Endothelial cell of umbilical vein (primary cell): ENCODE results near the gene SIAH2. TPM values are rescaled to one million over a fixed set of nuclear protein-coding genes. Genes with fewer than 3 reads are reported as not detected.

Experiments used
- BruUV-seq: library from RNA; stranded (reverse); fragments of 400-500 nt; replicated peaks from 2 replicates; lab custom pipeline; 2021; lab: Mats Ljungman, UMichigan
- CTCF ChIA-PET: fragments of 300-600, 350-600 bp; sonication (Branson Sonifier 250); formaldehyde crosslinking; loops from one replicate; lab custom pipeline; 2021; ENCODE audit warnings: antibody characterized with exemption, inconsistent platforms; lab: Charles Lee
- POLR2A ChIA-PET: fragments of 300-600, 350-600 bp; sonication (Branson Sonifier 250); formaldehyde crosslinking; loops from one replicate; lab custom pipeline; 2021; ENCODE audit warnings: antibody characterized with exemption, inconsistent platforms; lab: Charles Lee
- DNase-seq: peaks from one replicate; pipeline ENCODE4 v3.0.0-alpha.2; 2011; ENCODE audit warnings: low read depth, low spot score
- FAIRE-seq: peaks from 2 replicates; lab custom pipeline; 2011; peaks lifted over from hg19 to GRCh38; lab: Jason Lieb, UNC
- H2AFZ ChIP-seq: 2 replicates; pipeline ENCODE4 v1.6.0; 2012; ENCODE audit warnings: low read depth, low read length, control low read depth, inconsistent platforms
- H3K27ac ChIP-seq: 2 replicates; pipeline ENCODE4 v1.5.1; 2011; ENCODE audit warnings: low read depth, mild to moderate bottlenecking, control low read depth, low read length, moderate library complexity; ENCODE audit not compliant: insufficient read depth
- H3K27me3 ChIP-seq, 2 experiments: 2 replicates each; pipeline versions ENCODE4 v1.6.0 to v1.6.1; 2011; ENCODE audit warnings: low read length in 2 of 2, mixed read lengths in 1 of 2; ENCODE audit not compliant: control insufficient read depth in 2 of 2, insufficient read depth in 2 of 2
- H3K36me3 ChIP-seq, 2 experiments: 2 replicates in 1 of 2; 3 replicates in 1 of 2; pipeline ENCODE4 v1.5.1; 2011; ENCODE audit warnings: low read length in 2 of 2, mild to moderate bottlenecking in 1 of 2, moderate library complexity in 1 of 2; ENCODE audit not compliant: control insufficient read depth in 2 of 2, insufficient read depth in 2 of 2; ENCODE audit errors: extremely low read depth in 1 of 2
- H3K4me1 ChIP-seq: 3 replicates; pipeline ENCODE4 v1.5.1; 2011; ENCODE audit warnings: mild to moderate bottlenecking, low read length; ENCODE audit not compliant: control insufficient read depth, insufficient read depth; ENCODE audit errors: extremely low read depth
- H3K4me2 ChIP-seq: 2 replicates; pipeline ENCODE4 v1.6.1; 2011; ENCODE audit warnings: low read length, control low read depth, mixed read lengths; ENCODE audit not compliant: insufficient read depth
- H3K4me3 ChIP-seq, 3 experiments: fragments of 200-600 bp in 1 of 3; sonication (generic), shearing (Covaris generic) in 1 of 3; replicated peaks in 1 of 3; 2 replicates each; pipeline ENCODE4 v1.5.1; 2011 to 2016; ENCODE audit warnings: control low read depth in 3 of 3, low read length in 3 of 3, mild to moderate bottlenecking in 2 of 3, inconsistent platforms in 1 of 3, low read depth in 1 of 3, moderate library complexity in 1 of 3; ENCODE audit not compliant: insufficient read depth in 1 of 3
- H3K79me2 ChIP-seq: 2 replicates; pipeline ENCODE4 v1.6.0; 2012; ENCODE audit warnings: low read length, inconsistent platforms; ENCODE audit not compliant: control insufficient read depth, insufficient read depth
- H3K9ac ChIP-seq: replicated peaks from 2 replicates; pipeline ENCODE3; 2011; ENCODE audit warnings: low read length, control low read depth; ENCODE audit not compliant: insufficient read depth; ENCODE audit errors: extremely low read depth
- H3K9me1 ChIP-seq: replicated peaks from 3 replicates; pipeline ENCODE4 v1.6.0; 2011; ENCODE audit warnings: mild to moderate bottlenecking, low read length; ENCODE audit not compliant: control insufficient read depth, insufficient read depth; ENCODE audit errors: extremely low read depth
- H3K9me3 ChIP-seq: replicated peaks from 2 replicates; pipeline ENCODE4 v1.5.1; 2012; ENCODE audit warnings: low read length, inconsistent platforms; ENCODE audit not compliant: control insufficient read depth, insufficient read depth
- H4K20me1 ChIP-seq: replicated peaks from 2 replicates; pipeline ENCODE3; 2011; ENCODE audit warnings: mild to moderate bottlenecking, low read length; ENCODE audit not compliant: control insufficient read depth, insufficient read depth; ENCODE audit errors: extremely low read depth
- CTCF ChIP-seq, 2 donors: IDR thresholded peaks; 1 replicate in 1 of 2; 2 replicates in 1 of 2; pipeline ENCODE4 v1.5.1; 2011; ENCODE audit warnings: low read length in 2 of 2, mild to moderate bottlenecking in 2 of 2, moderate library complexity in 2 of 2, control low read depth in 1 of 2, inconsistent platforms in 1 of 2, low read depth in 1 of 2; ENCODE audit not compliant: insufficient read depth in 1 of 2; ENCODE audit errors: extremely low read depth in 1 of 2
- EZH2 ChIP-seq: IDR thresholded peaks from 2 replicates; pipeline ENCODE4 v1.6.1; 2012; ENCODE audit warnings: borderline replicate concordance, low read depth, mild to moderate bottlenecking, moderate library complexity, low read length, inconsistent platforms; ENCODE audit not compliant: severe bottlenecking
- FOS ChIP-seq: IDR thresholded peaks from 2 replicates; pipeline ENCODE4 v1.6.1; 2011; ENCODE audit warnings: mild to moderate bottlenecking, low read length, moderate library complexity, borderline replicate concordance; ENCODE audit not compliant: insufficient read depth
- JUN ChIP-seq: IDR thresholded peaks from 2 replicates; pipeline ENCODE4 v1.6.1; 2011; ENCODE audit warnings: borderline replicate concordance, low read depth; ENCODE audit not compliant: insufficient read length, insufficient read depth
- MYC ChIP-seq: IDR thresholded peaks from one replicate; pipeline ENCODE4 v1.6.1; 2011; ENCODE audit warnings: mild to moderate bottlenecking, low read depth, low read length
- POLR2A ChIP-seq: IDR thresholded peaks from 2 replicates; pipeline ENCODE4 v1.6.1; 2012; ENCODE audit warnings: low read depth, mild to moderate bottlenecking, control low read depth, low read length
- POLR2AphosphoS5 ChIP-seq: IDR thresholded peaks from 2 replicates; pipeline ENCODE4 v1.6.1; 2012; ENCODE audit warnings: low read depth, mild to moderate bottlenecking, control low read depth, low read length, moderate library complexity; ENCODE audit not compliant: insufficient read depth
- dilution Hi-C: fragments of 300-500 bp; cut with MboI; formaldehyde crosslinking; loops from one replicate; pipeline ENCODE4 v1.15.0; 2019; ENCODE audit warnings: low sequenced_read_pairs; ENCODE audit not compliant: extremely low pct_ligation_motif_present
- intact Hi-C: fragments of 100-400 bp; cut with micrococcal nuclease; formaldehyde crosslinking; loops from one replicate; pipeline ENCODE4 v1.10.0; 2022
- polyA plus RNA-seq, 4 experiments: library from polyadenylated mRNA; depleted of rRNA in 3 of 4; stranded (reverse) in 3 of 4; unstranded in 1 of 4; fragments of >200 nt; gene quantifications; 2 replicates each; pipeline versions ENCODE4 v1.2.1 to v1.2.3, GENCODE V29; 2011 to 2012; ENCODE audit warnings: missing spikeins in 1 of 4
- total RNA-seq: library from RNA; stranded (reverse); gene quantifications from 2 replicates; pipeline ENCODE4 v1.2.3, GENCODE V29; 2021

The SIAH2 gene
- total and polyA plus RNA-seq, 2 donors (not counting 3 experiments of a cell fraction or from before 2014, with no cell fraction given), result 16.7 to 25.1 TPM

GRCh38 chr3:150789451-150789850 is 26.5 kb upstream of the SIAH2 start:
- Histone ChIP-seq H3K9ac (no peak overlapping the region), H3K79me2 (no peaks in the 10 kb centered on the region), H3K4me2 (no peak overlapping the region), H3K4me3 (no peak overlapping the region), H2AFZ (no peak overlapping the region), H3K27ac (no peak overlapping the region), H3K9me1 (no peaks in the 10 kb centered on the region), H3K4me1 (peaks cover 5% of the 10 kb centered on the region), H3K9me3 (no peaks in the 10 kb centered on the region), H4K20me1 (no peaks in the 10 kb centered on the region), H3K36me3 (no peaks in the 10 kb centered on the region), H3K27me3 (peaks cover 16 to 24% of the 10 kb centered on the region in 2 experiments)
- DNase-seq, result no peak
- FAIRE-seq, result no peak
- ChIA-PET CTCF (interaction anchor here (3.7 kb wide), 1 partner anchor 75 kb away, joined by 52 read pairs; no protein-coding TSS in a partner anchor), POLR2A (no interaction called here)
- TF ChIP-seq EZH2 (no peak), POLR2A (no peak), POLR2AphosphoS5 (no peak), JUN (no peak), CTCF (IDR thresholded peaks at IDR 0.05; ENCODE audit: extremely low read depth in 1 of 2, insufficient read depth in 1 of 2, low read depth in 1 of 2, low read length in 2 of 2) (no peak), MYC (no peak), FOS (no peak)
- intact Hi-C loops (loop anchor here (5.0 kb wide), 1 partner anchor 493 kb away; no protein-coding TSS in a partner anchor), dilution Hi-C loops (no loop called here)
- no TSS peak for BruUV-seq
